GM10266 (cell line): Measurements from ENCODE around the gene DDIAS.

Source experiments
- DNase-seq: peaks from one replicate; pipeline ENCODE4 v3.0.0; 2012; ENCODE audit errors: extremely low spot score
- TF ChIP-seq, protein P1 (sequence below): IDR thresholded peaks from 2 replicates; pipeline ENCODE4 v1.5.1; 2012; ENCODE audit warnings: mild to moderate bottlenecking, low read depth; ENCODE audit not compliant: control insufficient read depth, insufficient read depth; ENCODE audit errors: missing control alignments

DDIAS gene

DNA sequence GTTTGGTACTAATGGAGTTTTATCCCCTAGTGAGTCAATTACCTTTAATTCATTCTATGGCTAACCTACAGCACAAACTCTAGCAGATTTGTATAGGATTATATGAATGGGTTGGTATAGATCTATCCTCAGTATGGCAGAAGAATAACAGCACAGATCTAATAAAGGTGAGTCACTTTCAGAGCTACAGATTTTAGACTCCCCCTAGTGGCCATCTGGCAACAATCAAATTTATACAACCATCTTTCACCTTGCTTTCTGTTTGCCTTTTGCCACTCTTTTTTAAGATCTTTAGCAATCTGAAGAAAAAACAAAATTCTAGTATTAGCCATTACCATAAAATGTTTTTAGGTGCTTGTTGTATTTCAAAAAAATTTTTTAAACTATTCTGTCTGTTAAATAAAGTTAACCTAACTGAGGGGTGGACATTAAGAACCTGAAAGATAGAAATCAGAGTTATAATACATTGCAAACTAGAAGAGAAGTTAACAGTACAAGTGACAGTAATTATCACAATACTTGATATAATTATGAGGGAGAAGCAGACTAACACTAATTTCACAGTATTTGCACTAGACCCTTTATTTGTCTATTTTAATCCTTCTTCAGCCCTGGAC is 25.8 kb downstream of the DDIAS start:
- DNase-seq, result peak; percentile 37
- TF ChIP-seq, protein P1, sequence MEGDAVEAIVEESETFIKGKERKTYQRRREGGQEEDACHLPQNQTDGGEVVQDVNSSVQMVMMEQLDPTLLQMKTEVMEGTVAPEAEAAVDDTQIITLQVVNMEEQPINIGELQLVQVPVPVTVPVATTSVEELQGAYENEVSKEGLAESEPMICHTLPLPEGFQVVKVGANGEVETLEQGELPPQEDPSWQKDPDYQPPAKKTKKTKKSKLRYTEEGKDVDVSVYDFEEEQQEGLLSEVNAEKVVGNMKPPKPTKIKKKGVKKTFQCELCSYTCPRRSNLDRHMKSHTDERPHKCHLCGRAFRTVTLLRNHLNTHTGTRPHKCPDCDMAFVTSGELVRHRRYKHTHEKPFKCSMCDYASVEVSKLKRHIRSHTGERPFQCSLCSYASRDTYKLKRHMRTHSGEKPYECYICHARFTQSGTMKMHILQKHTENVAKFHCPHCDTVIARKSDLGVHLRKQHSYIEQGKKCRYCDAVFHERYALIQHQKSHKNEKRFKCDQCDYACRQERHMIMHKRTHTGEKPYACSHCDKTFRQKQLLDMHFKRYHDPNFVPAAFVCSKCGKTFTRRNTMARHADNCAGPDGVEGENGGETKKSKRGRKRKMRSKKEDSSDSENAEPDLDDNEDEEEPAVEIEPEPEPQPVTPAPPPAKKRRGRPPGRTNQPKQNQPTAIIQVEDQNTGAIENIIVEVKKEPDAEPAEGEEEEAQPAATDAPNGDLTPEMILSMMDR, result peak; percentile 61

DNA sequence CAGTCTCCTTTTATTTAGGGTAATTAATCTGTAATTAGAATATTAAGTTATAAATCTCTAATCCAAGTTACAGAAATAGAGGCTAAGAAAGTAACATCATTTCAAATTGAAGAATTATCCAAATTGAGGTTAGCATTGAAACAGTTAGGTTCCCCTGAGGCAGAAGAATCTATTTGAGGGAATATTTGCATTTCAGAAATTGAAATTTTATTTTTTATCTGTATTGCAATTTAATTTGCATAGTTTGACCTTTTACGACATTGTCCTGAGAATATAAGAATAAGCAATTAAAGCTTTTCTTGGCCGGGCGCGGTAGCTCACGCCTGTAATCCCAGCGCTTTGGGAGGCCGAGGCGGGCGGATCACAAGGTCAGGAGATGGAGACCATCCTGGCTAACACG is 27.6 kb downstream of the DDIAS start:
- TF ChIP-seq, protein P1, result no peak
- DNase-seq, result no peak

DNA sequence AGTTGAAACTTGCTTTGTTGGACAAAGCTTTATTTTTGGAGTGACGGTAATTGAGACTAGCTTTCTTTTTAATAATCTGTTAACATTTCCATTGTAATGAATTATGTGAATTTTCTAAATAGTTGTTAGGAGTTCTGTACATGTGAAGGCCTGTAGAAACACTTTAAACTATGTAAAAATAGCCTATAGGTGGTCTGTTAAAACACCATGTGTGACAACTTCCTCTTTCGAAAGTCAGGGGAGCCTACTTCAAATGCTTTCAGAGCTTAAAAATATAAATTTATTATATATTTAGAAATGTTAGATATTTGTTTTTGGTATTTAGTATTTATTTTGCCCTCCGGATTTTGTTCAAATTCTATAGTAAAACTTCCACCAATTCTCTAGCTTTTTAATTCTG is 28.7 kb downstream of the DDIAS start:
- TF ChIP-seq, protein P1, result no peak

DNA sequence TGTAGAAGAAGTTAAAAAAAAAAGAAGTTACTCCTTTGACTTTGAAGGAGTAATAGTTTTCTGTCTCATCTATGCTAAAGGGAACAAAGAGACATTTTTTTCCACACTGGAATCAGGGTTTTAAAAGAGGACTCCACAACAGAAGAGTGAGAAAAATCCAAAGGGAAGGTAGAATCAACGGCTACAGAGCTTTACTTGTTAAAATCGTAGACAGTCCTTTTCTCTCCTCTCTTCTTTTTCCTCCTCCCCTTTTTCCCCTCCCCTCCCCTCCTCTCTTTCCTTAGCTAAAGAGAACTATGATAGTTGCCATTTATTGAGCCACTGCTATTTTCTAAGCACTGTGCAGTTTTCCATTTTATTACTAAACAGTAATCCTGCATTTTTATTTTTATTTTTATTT is 29.2 kb downstream of the DDIAS start:
- no peak for DNase-seq
- TF ChIP-seq, protein P1, result no peak

More for the DNA sequence above, 28.7 kb downstream of the DDIAS start:
- DNase-seq, result no peak

DNA sequence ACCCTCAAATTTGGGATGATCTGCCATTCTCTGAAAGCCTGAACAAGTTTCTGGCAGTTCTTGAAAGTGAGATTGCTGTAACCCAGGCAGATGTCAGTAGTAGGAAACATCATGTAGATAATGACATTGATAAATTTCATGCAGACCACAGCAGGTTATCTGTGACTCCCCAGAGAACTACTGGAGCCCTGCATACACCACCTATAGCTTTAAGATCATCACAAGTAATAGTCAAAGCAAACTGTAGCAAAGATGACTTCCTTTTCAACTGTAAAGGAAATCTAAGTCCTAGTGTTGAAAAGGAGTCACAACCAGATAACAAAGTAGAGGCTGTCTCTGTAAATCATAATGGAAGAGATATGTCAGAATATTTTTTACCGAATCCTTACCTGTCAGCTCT is 31.0 kb downstream of the DDIAS start:
- TF ChIP-seq, protein P1, result no peak
- no peak for DNase-seq

DNA sequence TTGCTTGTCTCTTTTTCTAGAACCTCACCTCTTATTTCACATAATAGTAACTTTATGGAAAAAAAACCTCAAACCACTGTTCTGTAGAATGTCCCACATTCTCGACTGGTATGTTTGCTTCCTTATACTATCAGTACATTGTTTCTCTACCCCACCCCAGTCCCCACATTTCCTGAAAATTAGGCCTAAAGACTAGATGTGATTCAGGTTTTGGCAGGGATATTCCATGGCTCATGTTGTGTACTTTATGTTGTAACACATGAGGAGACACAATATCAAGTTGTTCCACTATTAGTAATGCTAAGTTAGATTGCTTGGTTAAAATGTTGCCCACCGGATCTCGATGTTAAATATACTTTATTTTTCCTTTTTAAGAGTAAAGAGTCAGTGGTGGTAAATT is 34.7 kb downstream of the DDIAS start:
- TF ChIP-seq, protein P1, result no peak
- DNase-seq, result no peak

DNA sequence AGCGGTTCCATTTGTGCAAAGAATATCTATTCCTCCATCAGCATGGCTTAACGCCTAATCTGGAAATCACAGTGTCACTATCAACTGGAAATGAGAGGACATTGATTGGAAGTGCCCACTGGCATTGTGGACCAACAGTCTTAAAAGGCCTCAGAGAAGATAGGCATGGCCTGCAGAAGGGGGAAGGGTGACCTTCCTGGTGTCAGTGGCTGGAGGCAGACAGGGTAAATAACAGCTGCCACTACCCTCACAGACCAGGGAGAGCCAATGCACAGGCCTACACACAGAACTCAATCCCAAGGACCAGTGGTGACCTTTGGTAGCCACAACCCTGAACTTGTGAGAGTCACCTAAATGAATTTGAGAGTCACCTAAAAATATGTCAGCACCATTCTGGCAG is 36.0 kb downstream of the DDIAS start:
- DNase-seq, result no peak
- TF ChIP-seq, protein P1, result no peak
